ENCODE measurements around the gene TXNRD2. TPM values are rescaled to one million over a fixed set of nuclear protein-coding genes. Genes with fewer than 3 reads are reported as not detected.

Gene TXNRD2
- total RNA-seq, 2 donors from 2014 or later = 7.3 to 13.6 TPM

GRCh38 chr22:19869497-19870152 is 72.0 kb downstream of the TXNRD2 start:
- Histone ChIP-seq H3K27ac (ENCODE audit: low read depth, low read length) (no peak overlapping the region), H3K27me3 (ENCODE audit: control insufficient read depth, insufficient read depth, low read length, poor library complexity, severe bottlenecking) (no peaks in the 10 kb centered on the region), H3K9me3 (ENCODE audit: control insufficient read depth, low read length) (no peaks in the 10 kb centered on the region), H3K9ac (ENCODE audit: extremely low read depth, low read length, poor library complexity, severe bottlenecking) (no peak overlapping the region), H3K4me1 (ENCODE audit: control insufficient read depth, insufficient read depth, low read length) (no peaks in the 10 kb centered on the region), H3K4me3 (ENCODE audit: low read length) (no peak overlapping the region), H3K36me3 (ENCODE audit: control insufficient read depth, insufficient read depth, low read length) (no peaks in the 10 kb centered on the region)
- H3K4me1 Mint-ChIP-seq = peaks cover 2% of the 10 kb centered on the region
- H3K27me3 Mint-ChIP-seq (ENCODE audit: insufficient read depth) = no peaks in the 10 kb centered on the region
- no peak for TF ChIP-seq CTCF (conservative IDR thresholded peaks at IDR 0.05)
- no peak overlapping the region for H3K4me3 Mint-ChIP-seq
- H3K9me3 Mint-ChIP-seq = no peaks in the 10 kb centered on the region
- no peaks in the 10 kb centered on the region for H3K36me3 Mint-ChIP-seq (ENCODE audit: low read depth)
- 95 to 100% methylated on average over 7 to 12 of the region's 12 CpGs for WGBS, 2 experiments (ENCODE audit: insufficient coverage in 1 of 2, insufficient read length in 1 of 2)
- H3K27ac Mint-ChIP-seq = no peak overlapping the region
- peak; percentile 44 for DNase-seq

- H3K27ac ChIP-seq (ENCODE audit: low read depth, low read length) = no peak overlapping the region
- 85 to 88% methylated on average over 14 to 23 of the region's 23 CpGs for WGBS, 2 experiments (ENCODE audit: insufficient coverage in 1 of 2, insufficient read length in 1 of 2)
- no peak overlapping the region for H3K4me3 ChIP-seq (ENCODE audit: low read length)
- Mint-ChIP-seq H3K36me3 (ENCODE audit: low read depth) (no peaks in the 10 kb centered on the region), H3K9me3 (no peaks in the 10 kb centered on the region), H3K27ac (no peak overlapping the region), H3K4me3 (no peak overlapping the region), H3K4me1 (peaks cover 2% of the 10 kb centered on the region), H3K27me3 (ENCODE audit: insufficient read depth) (no peaks in the 10 kb centered on the region)
- no peak overlapping the region for H3K9ac ChIP-seq (ENCODE audit: extremely low read depth, low read length, poor library complexity, severe bottlenecking)
- no peak for TF ChIP-seq CTCF (conservative IDR thresholded peaks at IDR 0.05)
- H3K36me3 ChIP-seq (ENCODE audit: control insufficient read depth, insufficient read depth, low read length) = no peaks in the 10 kb centered on the region
- H3K4me1 ChIP-seq (ENCODE audit: control insufficient read depth, insufficient read depth, low read length) = no peaks in the 10 kb centered on the region
- H3K9me3 ChIP-seq (ENCODE audit: control insufficient read depth, low read length) = no peaks in the 10 kb centered on the region
- DNase-seq = no peak
- H3K27me3 ChIP-seq (ENCODE audit: control insufficient read depth, insufficient read depth, low read length, poor library complexity, severe bottlenecking) = no peaks in the 10 kb centered on the region
These were observed 72.7 kb downstream of the TXNRD2 start for GRCh38 chr22:19868773-19869471.

- peak; percentile 43 for DNase-seq
- H3K9me3 ChIP-seq (ENCODE audit: control insufficient read depth, low read length) = no peaks in the 10 kb centered on the region
- no peaks in the 10 kb centered on the region for H3K36me3 Mint-ChIP-seq (ENCODE audit: low read depth)
- H3K9me3 Mint-ChIP-seq = no peaks in the 10 kb centered on the region
- no peaks in the 10 kb centered on the region for H3K4me1 ChIP-seq (ENCODE audit: control insufficient read depth, insufficient read depth, low read length)
- no peak overlapping the region for H3K9ac ChIP-seq (ENCODE audit: extremely low read depth, low read length, poor library complexity, severe bottlenecking)
- 95 to 100% methylated on average over 1 to 3 of the region's 3 CpGs for WGBS, 2 experiments (ENCODE audit: insufficient coverage in 1 of 2, insufficient read length in 1 of 2)
- H3K27ac Mint-ChIP-seq = no peak overlapping the region
- no peak overlapping the region for H3K27ac ChIP-seq (ENCODE audit: low read depth, low read length)
- H3K4me1 Mint-ChIP-seq = peaks cover 2% of the 10 kb centered on the region
- peak; percentile 36 for TF ChIP-seq CTCF (conservative IDR thresholded peaks at IDR 0.05)
- H3K27me3 Mint-ChIP-seq (ENCODE audit: insufficient read depth) = no peaks in the 10 kb centered on the region
- no peaks in the 10 kb centered on the region for H3K36me3 ChIP-seq (ENCODE audit: control insufficient read depth, insufficient read depth, low read length)
- no peak overlapping the region for H3K4me3 ChIP-seq (ENCODE audit: low read length)
- H3K4me3 Mint-ChIP-seq = no peak overlapping the region
- no peaks in the 10 kb centered on the region for H3K27me3 ChIP-seq (ENCODE audit: control insufficient read depth, insufficient read depth, low read length, poor library complexity, severe bottlenecking)
These were observed 73.3 kb downstream of the TXNRD2 start for GRCh38 chr22:19868333-19868732.
